Activated T-cell treated with anti-CD3 and anti-CD28 coated beads for 1 hour (primary cell): ENCODE results near the gene OR4K14.
"Not testable (repeated sequence)": the region's sequence is repeated elsewhere in the genome, so short reads cannot be mapped to it uniquely, and the experiment has no call there.

Experiments
- DNase-seq: peaks from one replicate; pipeline ENCODE4 v3.0.0-alpha.2; 2020; ENCODE audit warnings: low read depth

OR4K14 gene

DNA sequence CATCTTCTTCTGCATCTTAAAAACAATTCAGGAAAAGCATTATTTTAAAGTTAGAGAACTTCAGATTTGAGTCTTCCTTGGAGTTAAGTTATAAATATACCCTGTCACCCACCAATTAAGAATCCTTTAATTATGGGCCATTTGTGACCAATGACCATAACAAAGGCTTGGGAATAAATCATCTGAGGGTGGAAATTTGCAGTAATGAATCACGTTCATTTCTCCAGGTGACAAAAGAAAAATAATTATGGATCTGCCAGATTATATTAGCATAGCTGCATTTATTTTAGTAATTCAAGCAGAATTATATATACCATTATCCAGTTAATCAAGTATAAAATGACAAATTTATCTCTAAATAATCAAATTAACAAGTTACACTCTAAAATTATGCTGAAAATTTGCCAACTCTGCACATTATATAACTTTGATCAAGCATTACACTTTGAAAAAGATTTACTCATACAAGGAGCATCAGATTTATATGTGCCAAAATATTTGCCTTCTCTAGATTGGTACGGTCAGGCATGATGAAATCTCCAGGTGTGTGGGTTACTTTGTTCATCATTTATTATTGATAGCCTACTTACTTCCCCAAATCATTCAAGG lies at the start of gene OR4K14:
Gene OR4K14 (minus strand): TSS at position 51 of the 609 bp plus-strand sequence. CDS start 4,114 bp downstream, outside the sequence.
- no peak for DNase-seq

DNA sequence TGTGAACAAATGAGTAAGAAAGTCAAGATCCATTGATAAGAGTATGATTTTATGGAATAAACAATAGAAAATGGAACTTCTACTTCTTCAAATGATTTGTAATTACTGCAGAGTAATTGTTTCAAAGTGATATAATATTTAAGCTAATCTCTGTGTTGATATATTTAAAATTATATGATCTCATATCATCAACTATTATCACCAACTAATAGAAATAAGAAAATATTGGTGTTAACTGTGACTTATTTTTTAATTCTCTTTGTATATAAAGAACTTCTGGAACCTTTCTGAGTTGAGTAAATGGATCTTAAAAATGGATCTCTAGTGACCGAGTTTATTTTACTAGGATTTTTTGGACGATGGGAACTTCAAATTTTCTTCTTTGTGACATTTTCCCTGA lies 40.6 kb upstream of the OR4K14 start, which contains the start of gene OR4L1:
Gene OR4L1 (plus strand): TSS at position 301 of the 400 bp plus-strand sequence. CDS start 0 bp downstream, at position 301.
- no peak for DNase-seq

DNA sequence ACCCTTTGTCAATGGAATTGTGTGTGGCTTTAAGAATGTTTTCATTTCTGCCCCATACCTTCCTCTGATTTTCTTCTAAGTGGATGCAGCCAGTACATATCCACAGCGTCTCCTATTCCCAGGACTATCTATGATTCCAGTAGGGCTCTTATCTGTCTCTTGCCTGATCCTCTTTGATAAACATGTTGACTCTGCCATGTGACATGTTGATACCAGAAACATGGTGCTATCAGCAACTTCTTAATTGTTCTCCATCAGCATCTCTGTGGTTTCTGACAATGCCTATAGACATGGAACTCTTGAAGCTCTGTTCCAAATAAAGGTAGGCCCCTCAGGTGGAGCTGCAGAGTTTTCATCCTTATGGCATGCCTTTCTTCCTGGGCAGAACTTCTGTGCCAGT lies 29.1 kb upstream of the OR4K14 start:
- DNase-seq = no peak

GRCh38 chr14:20044243-20044642 lies 25.1 kb upstream of the OR4K14 start:
- DNase-seq = no peak

DNA sequence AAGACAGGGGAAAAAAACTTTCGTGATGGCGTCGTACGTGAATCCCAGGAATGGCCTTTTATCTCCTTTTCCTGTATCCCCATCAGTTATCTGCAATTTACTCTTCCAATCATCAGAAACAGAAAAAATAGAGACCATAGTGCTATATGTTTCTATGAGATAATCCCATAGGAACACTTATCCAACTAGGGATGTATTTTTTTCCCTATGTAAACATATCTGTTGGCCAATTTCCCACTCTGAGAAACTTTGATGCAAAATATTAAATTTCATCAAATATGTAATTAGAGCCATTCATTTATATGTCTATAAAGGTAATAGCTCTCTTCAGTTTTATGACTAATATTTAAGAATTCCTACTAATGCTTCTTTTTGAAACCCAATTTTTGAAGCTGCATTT lies 16.8 kb upstream of the OR4K14 start, which contains the start of gene OR4K13:
Gene OR4K13 (minus strand): TSS at position 101 of the 400 bp plus-strand sequence. CDS start 1,280 bp downstream, outside the sequence.
- no peak for DNase-seq

DNA sequence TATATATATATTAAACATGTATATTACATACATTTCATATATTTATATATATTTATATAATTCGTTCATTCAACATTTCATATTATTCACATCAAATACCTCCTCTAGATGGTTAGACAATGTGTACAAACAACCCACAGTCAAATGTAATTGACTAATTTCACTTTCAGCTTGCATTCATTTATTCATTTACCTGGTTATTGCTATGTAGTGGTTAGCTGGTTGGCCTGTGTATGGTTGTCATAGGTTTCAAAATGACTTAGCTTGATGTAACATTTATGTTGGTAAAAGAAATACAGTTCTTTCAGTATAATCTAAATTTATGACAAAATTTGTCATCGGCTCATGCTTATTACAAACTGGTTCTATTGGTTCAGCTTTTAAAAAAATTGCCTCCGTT lies 16.3 kb upstream of the OR4K14 start:
- DNase-seq = no peak

DNA sequence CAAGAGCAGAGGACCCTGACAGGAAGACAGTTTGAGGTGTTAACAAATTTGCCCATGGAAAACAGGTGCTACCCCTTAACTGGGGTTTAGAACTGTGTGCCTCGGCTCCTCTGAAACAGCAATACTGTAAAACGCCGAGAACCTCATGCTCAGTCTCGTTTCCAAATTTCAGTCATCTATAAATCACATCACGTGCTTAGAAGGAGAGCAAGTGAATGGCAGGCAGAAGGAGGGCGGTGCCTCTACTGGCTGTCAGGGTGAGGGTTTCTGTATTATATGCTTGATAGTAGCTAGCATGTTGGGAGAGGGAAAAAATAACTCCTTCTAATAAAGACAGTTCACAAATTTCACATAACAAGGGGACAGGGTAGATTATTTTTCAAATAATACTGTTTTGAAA lies 12.0 kb upstream of the OR4K14 start:
- DNase-seq = no peak

DNA sequence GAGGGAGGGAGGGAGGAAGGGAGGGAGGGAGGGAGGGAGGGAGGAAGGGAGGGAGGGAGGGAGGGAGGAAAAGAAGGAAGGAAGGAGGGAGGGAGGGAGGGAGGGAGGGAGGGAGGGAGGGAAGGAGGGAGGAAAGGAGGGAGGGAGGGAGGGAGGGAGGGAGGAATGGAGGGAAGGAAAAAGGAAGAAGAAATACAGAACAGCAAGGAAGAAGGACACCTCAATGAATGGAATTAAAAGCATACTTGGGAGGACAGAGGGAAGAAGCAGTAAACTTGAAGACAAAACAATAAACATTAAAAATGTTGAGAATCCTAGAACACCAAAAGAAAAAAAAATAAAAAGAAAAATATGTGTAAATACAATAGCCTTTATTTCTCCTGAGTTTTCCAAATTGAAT lies 11.0 kb downstream of the OR4K14 start:
- no peak for DNase-seq

GRCh38 chr14:20002319-20002718 lies 16.8 kb downstream of the OR4K14 start:
- no peak for DNase-seq

- no peak for DNase-seq
Observed at GRCh38 chr14:20001863-20002262, 17.2 kb downstream of the OR4K14 start, which contains the start of gene OR4Q2. OR4Q2 (plus strand) TSS chr14:20002163.

DNA sequence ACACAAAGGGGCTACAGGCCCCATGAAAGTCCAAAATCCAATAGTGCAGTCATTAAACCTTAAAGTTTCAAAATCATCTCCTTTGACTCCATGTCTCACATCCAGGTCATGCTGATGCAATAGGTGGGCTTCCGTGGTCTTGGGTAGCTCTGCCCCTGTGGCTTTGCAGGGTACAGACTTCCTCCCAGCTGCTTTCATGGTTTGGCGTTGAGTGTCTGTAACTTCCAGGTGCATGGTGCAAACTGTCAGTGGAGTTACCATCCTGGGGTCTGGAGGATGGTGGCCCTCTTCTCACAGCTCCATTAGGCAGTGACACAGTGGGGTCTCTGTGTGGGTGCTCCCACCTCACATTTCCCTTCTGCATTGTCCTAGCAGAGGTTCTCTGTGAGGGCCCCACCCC lies 25.7 kb downstream of the OR4K14 start:
- DNase-seq = no peak

DNA sequence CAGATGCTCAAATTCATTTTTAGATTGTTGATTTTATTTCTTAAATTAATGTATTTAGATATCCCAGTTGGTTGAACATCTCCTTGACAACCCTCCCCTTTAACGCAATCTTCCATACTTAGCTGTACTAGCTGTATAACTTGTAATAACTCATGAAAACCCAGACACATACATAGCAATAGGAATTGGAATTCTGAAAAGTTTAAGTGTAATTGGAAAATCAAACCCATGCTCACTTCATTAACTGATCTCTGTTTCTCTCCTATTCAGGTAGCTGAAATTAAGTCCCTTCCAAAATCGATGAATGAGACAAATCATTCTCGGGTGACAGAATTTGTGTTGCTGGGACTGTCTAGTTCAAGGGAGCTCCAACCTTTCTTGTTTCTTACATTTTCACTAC lies 43.8 kb downstream of the OR4K14 start, which contains the start of gene OR4K15:
Gene OR4K15 (plus strand): TSS at position 301 of the 400 bp plus-strand sequence. CDS start 0 bp downstream, at position 301.
- DNase-seq = no peak

GRCh38 chr14:19974844-19975243 lies 44.3 kb downstream of the OR4K14 start:
- no peak for DNase-seq

- DNase-seq = not testable (repeated sequence)
Observed at GRCh38 chr14:19969735-19970134, 49.4 kb downstream of the OR4K14 start.
